Measurements from ENCODE around the gene MAML2. TPM values are rescaled to one million over a fixed set of nuclear protein-coding genes. Genes with fewer than 3 reads are reported as not detected.

Gene MAML2
- total and polyA plus RNA-seq, 2 experiments from 2014 or later = 2.0 to 7.1 TPM

DNA sequence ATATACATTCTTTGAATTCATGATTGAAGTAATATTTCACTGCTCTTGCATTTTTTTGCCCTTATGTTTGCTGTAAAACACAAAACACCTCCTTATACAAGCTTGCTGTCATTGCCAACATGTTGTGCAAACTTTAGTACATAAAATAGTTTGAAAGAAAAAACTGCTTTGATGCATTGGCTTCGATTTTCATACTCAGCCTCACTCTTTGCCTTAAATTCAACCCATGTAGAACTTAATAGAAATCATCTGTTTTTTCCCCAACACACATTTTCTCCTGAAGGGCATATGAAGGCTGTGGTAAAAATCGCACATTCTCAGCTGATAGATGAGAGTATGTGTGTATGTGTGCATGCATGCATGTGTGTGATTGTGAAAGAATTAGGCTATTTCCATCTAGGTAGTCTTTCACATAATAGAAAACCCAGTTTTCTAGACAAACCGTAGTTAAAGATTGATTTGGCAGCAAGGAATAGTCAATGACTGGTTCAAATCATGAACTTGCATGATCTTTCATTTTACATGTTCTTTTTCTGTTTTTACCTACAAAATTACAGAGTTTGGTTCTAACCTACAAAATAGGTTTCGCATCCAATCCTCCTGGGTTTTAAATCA lies 346.3 kb downstream of the MAML2 start:
- Histone ChIP-seq H3K36me3 (ENCODE audit: insufficient read depth) (no peaks in the 10 kb centered on the region), H3K4me2 (no peak overlapping the region), H3K79me2 (replicated peaks; ENCODE audit: insufficient read depth) (no peaks in the 10 kb centered on the region), H3K4me1 (ENCODE audit: insufficient read depth) (peaks cover 22% of the 10 kb centered on the region), H3K9me2 (ENCODE audit: insufficient read depth) (0 out of 2 replicates have a peak, but pooled peaks cover 2% of the 10 kb centered on the region), H3K4me3 (no peak overlapping the region), H3K27ac (ENCODE audit: low read depth) (no peak overlapping the region), H3K27me3 (ENCODE audit: insufficient read depth) (no peaks in the 10 kb centered on the region), H2AFZ (no peak overlapping the region), H3F3A (replicated peaks; ENCODE audit: low read depth) (no peaks in the 10 kb centered on the region), H4K20me1 (replicated peaks; ENCODE audit: insufficient read depth) (no peaks in the 10 kb centered on the region)
- no peak for ATAC-seq
- Mint-ChIP-seq H3K4me1 (peaks cover 29% of the 10 kb centered on the region), H3K4me3 (no peak overlapping the region), H3K27me3 (ENCODE audit: insufficient read depth, low read depth, poor library complexity) (no peaks in the 10 kb centered on the region), H3K27ac (no peak overlapping the region), H3K9me3 (no peaks in the 10 kb centered on the region), H3K36me3 (ENCODE audit: low read depth) (no peaks in the 10 kb centered on the region)
- no peak for DNase-seq (ENCODE audit: low spot score)
- no peak for TF ChIP-seq POLR2AphosphoS5 (IDR thresholded peaks at IDR 0.05; ENCODE audit: low read depth)
- TF ChIP-seq JUNB (IDR thresholded peaks at IDR 0.05; ENCODE audit: unreplicated experiment) = no peak
- TF ChIP-seq, protein P1, sequence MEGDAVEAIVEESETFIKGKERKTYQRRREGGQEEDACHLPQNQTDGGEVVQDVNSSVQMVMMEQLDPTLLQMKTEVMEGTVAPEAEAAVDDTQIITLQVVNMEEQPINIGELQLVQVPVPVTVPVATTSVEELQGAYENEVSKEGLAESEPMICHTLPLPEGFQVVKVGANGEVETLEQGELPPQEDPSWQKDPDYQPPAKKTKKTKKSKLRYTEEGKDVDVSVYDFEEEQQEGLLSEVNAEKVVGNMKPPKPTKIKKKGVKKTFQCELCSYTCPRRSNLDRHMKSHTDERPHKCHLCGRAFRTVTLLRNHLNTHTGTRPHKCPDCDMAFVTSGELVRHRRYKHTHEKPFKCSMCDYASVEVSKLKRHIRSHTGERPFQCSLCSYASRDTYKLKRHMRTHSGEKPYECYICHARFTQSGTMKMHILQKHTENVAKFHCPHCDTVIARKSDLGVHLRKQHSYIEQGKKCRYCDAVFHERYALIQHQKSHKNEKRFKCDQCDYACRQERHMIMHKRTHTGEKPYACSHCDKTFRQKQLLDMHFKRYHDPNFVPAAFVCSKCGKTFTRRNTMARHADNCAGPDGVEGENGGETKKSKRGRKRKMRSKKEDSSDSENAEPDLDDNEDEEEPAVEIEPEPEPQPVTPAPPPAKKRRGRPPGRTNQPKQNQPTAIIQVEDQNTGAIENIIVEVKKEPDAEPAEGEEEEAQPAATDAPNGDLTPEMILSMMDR (conservative IDR thresholded peaks at IDR 0.05; ENCODE audit: low read depth in 2 of 2) = no peak
- no peak for TF ChIP-seq CREB1 (CRISPR knock-in tag; IDR thresholded peaks at IDR 0.05; ENCODE audit: low read depth)
- no peak for TF ChIP-seq EZH2 (IDR thresholded peaks at IDR 0.05; ENCODE audit: low read depth, unreplicated experiment)
- TF ChIP-seq, protein P2, sequence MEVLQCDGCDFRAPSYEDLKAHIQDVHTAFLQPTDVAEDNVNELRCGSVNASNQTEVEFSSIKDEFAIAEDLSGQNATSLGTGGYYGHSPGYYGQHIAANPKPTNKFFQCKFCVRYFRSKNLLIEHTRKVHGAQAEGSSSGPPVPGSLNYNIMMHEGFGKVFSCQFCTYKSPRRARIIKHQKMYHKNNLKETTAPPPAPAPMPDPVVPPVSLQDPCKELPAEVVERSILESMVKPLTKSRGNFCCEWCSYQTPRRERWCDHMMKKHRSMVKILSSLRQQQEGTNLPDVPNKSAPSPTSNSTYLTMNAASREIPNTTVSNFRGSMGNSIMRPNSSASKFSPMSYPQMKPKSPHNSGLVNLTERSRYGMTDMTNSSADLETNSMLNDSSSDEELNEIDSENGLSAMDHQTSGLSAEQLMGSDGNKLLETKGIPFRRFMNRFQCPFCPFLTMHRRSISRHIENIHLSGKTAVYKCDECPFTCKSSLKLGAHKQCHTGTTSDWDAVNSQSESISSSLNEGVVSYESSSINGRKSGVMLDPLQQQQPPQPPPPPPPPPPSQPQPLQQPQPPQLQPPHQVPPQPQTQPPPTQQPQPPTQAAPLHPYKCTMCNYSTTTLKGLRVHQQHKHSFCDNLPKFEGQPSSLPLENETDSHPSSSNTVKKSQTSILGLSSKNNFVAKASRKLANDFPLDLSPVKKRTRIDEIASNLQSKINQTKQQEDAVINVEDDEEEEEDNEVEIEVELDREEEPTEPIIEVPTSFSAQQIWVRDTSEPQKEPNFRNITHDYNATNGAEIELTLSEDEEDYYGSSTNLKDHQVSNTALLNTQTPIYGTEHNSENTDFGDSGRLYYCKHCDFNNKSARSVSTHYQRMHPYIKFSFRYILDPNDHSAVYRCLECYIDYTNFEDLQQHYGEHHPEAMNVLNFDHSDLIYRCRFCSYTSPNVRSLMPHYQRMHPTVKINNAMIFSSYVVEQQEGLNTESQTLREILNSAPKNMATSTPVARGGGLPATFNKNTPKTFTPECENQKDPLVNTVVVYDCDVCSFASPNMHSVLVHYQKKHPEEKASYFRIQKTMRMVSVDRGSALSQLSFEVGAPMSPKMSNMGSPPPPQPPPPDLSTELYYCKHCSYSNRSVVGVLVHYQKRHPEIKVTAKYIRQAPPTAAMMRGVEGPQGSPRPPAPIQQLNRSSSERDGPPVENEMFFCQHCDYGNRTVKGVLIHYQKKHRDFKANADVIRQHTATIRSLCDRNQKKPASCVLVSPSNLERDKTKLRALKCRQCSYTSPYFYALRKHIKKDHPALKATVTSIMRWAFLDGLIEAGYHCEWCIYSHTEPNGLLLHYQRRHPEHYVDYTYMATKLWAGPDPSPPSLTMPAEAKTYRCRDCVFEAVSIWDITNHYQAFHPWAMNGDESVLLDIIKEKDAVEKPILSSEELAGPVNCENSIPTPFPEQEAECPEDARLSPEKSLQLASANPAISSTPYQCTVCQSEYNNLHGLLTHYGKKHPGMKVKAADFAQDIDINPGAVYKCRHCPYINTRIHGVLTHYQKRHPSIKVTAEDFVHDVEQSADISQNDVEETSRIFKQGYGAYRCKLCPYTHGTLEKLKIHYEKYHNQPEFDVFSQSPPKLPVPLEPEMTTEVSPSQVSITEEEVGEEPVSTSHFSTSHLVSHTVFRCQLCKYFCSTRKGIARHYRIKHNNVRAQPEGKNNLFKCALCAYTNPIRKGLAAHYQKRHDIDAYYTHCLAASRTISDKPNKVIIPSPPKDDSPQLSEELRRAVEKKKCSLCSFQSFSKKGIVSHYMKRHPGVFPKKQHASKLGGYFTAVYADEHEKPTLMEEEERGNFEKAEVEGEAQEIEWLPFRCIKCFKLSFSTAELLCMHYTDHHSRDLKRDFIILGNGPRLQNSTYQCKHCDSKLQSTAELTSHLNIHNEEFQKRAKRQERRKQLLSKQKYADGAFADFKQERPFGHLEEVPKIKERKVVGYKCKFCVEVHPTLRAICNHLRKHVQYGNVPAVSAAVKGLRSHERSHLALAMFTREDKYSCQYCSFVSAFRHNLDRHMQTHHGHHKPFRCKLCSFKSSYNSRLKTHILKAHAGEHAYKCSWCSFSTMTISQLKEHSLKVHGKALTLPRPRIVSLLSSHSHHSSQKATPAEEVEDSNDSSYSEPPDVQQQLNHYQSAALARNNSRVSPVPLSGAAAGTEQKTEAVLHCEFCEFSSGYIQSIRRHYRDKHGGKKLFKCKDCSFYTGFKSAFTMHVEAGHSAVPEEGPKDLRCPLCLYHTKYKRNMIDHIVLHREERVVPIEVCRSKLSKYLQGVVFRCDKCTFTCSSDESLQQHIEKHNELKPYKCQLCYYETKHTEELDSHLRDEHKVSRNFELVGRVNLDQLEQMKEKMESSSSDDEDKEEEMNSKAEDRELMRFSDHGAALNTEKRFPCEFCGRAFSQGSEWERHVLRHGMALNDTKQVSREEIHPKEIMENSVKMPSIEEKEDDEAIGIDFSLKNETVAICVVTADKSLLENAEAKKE (CRISPR knock-in tag; IDR thresholded peaks at IDR 0.05) = no peak
- TF ChIP-seq NANOG (IDR thresholded peaks at IDR 0.05; ENCODE audit: borderline replicate concordance) = no peak
- no peak for TF ChIP-seq ZNF331 (CRISPR knock-in tag; IDR thresholded peaks at IDR 0.05; ENCODE audit: low read depth)
- no peak for TF ChIP-seq EZH2phosphoT487 (IDR thresholded peaks at IDR 0.05; ENCODE audit: unreplicated experiment)
- TF ChIP-seq, protein P3, sequence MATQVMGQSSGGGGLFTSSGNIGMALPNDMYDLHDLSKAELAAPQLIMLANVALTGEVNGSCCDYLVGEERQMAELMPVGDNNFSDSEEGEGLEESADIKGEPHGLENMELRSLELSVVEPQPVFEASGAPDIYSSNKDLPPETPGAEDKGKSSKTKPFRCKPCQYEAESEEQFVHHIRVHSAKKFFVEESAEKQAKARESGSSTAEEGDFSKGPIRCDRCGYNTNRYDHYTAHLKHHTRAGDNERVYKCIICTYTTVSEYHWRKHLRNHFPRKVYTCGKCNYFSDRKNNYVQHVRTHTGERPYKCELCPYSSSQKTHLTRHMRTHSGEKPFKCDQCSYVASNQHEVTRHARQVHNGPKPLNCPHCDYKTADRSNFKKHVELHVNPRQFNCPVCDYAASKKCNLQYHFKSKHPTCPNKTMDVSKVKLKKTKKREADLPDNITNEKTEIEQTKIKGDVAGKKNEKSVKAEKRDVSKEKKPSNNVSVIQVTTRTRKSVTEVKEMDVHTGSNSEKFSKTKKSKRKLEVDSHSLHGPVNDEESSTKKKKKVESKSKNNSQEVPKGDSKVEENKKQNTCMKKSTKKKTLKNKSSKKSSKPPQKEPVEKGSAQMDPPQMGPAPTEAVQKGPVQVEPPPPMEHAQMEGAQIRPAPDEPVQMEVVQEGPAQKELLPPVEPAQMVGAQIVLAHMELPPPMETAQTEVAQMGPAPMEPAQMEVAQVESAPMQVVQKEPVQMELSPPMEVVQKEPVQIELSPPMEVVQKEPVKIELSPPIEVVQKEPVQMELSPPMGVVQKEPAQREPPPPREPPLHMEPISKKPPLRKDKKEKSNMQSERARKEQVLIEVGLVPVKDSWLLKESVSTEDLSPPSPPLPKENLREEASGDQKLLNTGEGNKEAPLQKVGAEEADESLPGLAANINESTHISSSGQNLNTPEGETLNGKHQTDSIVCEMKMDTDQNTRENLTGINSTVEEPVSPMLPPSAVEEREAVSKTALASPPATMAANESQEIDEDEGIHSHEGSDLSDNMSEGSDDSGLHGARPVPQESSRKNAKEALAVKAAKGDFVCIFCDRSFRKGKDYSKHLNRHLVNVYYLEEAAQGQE (IDR thresholded peaks at IDR 0.05; ENCODE audit: unreplicated experiment) = no peak
- no peak for TF ChIP-seq ZNF114 (CRISPR knock-in tag; IDR thresholded peaks at IDR 0.05)
- no peak for TF ChIP-seq STAT1 (IDR thresholded peaks at IDR 0.05; ENCODE audit: unreplicated experiment)

All from GM23338 (cell line).